Testis (tissue), 3 donors: ENCODE data around the gene PHF19. TPM values are rescaled to one million over a fixed set of nuclear protein-coding genes. Genes with fewer than 3 reads are reported as not detected.

ENCODE experiments used
- DNase-seq: peaks from one replicate; pipeline ENCODE4 v3.0.0-alpha.2; 2019
- H3K27ac ChIP-seq, 2 donors: fragments of 200-600 bp; sonication (generic); one replicate each; pipeline ENCODE4 v1.5.1; 2019
- H3K27me3 ChIP-seq: fragments of 200-600 bp; sonication (generic); one replicate; pipeline ENCODE4 v1.5.1; 2019
- H3K36me3 ChIP-seq: fragments of 200-600 bp; sonication (generic); one replicate; pipeline ENCODE4 v1.5.1; 2017; ENCODE audit warnings: low read depth; ENCODE audit errors: missing control alignments
- H3K4me1 ChIP-seq: fragments of 200-600 bp; sonication (generic); one replicate; pipeline ENCODE4 v1.5.1; 2019
- H3K4me3 ChIP-seq, 2 donors: fragments of 200-600 bp; sonication (generic); one replicate each; pipeline ENCODE4 v1.5.1; 2017 to 2019
- H3K9me3 ChIP-seq: fragments of 200-600 bp; sonication (generic); one replicate; pipeline ENCODE4 v1.5.1; 2017
- POLR2A ChIP-seq: fragments of 450-650 bp; IDR thresholded peaks from one replicate; pipeline ENCODE4 v1.6.1; 2017; ENCODE audit warnings: antibody characterized with exemption, mild to moderate bottlenecking, moderate library complexity
- WGBS, 2 donors: methylation state at CpG; one replicate each; pipeline ENCODE4 v1.1.5; 2018; 5-methylcytosine and 5-hydroxymethylcytosine counted together
- intact Hi-C: fragments of 100-400 bp; cut with DNase I; formaldehyde crosslinking; loops from one replicate; pipeline ENCODE4 v1.15.1; 2023; ENCODE audit warnings: low total_unique reads
- polyA plus RNA-seq: library from polyadenylated mRNA; stranded (reverse); fragments of 350-450 nt; fragmentation: Illumina TruSeq; extraction: RNeasy Lipid Tissue Mini Kit (QIAGEN cat#74804); gene quantifications from one replicate; pipeline ENCODE4 v1.2.3, GENCODE V29; 2014; ENCODE audit warnings: low read depth, low replicate concordance; ENCODE audit not compliant: insufficient read depth
- total RNA-seq, 2 donors: library from RNA; depleted of rRNA; stranded (reverse); fragments of >200 nt; gene quantifications; one replicate each; pipeline ENCODE4 v1.2.3, GENCODE V29; 2016
- TF ChIP-seq, protein P1 (sequence below), 3 experiments: fragments of 450-650 bp in 2 of 3; fragments of 200-600 bp in 1 of 3; sonication (generic) in 1 of 3; IDR thresholded peaks; one replicate each; pipeline ENCODE4 v1.5.1; 2016 to 2019; ENCODE audit warnings: antibody characterized with exemption in 3 of 3, mild to moderate bottlenecking in 2 of 3, moderate library complexity in 1 of 3

The PHF19 gene
- total and polyA plus RNA-seq, 3 donors from 2014 or later = 28.5 to 41.7 (median 40.3) TPM

DNA sequence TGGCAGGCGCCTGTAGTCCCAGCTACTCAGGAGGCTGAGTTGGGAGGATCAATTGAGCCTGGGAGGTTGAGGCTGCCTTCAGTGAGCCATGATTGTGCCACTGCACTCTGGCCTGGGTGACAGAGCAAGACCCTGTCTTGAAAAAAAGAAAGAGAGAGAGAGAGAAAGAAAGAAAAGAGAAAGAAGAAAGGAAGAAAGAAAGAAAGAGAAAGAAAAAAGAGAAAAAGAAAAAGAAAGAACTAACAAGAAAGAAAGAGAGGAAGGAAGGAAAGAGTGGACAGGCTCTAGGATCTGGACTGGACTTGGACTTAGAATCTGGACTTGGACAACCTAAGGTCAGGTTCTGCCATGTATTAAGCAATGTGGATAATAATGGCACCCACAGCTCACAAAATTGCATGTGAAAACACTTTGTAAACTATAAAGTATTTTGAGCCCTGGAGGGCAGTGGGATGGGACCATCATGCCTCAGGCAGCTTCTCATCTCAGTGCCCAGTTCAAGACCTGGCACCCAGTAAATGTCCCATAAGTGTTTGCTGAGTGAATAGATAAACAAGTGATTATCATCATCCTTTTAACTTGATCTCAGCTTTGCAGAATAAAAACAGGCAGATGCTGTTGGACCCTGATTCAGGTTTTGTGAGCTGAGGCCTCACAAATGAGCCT, 12.8 kb upstream of the PHF19 start:
- TF ChIP-seq, protein P1, sequence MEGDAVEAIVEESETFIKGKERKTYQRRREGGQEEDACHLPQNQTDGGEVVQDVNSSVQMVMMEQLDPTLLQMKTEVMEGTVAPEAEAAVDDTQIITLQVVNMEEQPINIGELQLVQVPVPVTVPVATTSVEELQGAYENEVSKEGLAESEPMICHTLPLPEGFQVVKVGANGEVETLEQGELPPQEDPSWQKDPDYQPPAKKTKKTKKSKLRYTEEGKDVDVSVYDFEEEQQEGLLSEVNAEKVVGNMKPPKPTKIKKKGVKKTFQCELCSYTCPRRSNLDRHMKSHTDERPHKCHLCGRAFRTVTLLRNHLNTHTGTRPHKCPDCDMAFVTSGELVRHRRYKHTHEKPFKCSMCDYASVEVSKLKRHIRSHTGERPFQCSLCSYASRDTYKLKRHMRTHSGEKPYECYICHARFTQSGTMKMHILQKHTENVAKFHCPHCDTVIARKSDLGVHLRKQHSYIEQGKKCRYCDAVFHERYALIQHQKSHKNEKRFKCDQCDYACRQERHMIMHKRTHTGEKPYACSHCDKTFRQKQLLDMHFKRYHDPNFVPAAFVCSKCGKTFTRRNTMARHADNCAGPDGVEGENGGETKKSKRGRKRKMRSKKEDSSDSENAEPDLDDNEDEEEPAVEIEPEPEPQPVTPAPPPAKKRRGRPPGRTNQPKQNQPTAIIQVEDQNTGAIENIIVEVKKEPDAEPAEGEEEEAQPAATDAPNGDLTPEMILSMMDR (IDR thresholded peaks at IDR 0.05) = no peak
- no peak for TF ChIP-seq POLR2A
- H3K27ac ChIP-seq = peak overlapping the region in 1 of 2 donors; percentile 50
- no peak overlapping the region for H3K4me3 ChIP-seq
- no peak for DNase-seq
- intact Hi-C loops = no loop called here
- H3K9me3 ChIP-seq = no peaks in the 10 kb centered on the region
- no peaks in the 10 kb centered on the region for H3K27me3 ChIP-seq
- H3K36me3 ChIP-seq = no peaks in the 10 kb centered on the region
- H3K4me1 ChIP-seq = peaks cover 20% of the 10 kb centered on the region
- WGBS, 2 donors = 93% methylated on average over 1 of the region's 1 CpG

DNA sequence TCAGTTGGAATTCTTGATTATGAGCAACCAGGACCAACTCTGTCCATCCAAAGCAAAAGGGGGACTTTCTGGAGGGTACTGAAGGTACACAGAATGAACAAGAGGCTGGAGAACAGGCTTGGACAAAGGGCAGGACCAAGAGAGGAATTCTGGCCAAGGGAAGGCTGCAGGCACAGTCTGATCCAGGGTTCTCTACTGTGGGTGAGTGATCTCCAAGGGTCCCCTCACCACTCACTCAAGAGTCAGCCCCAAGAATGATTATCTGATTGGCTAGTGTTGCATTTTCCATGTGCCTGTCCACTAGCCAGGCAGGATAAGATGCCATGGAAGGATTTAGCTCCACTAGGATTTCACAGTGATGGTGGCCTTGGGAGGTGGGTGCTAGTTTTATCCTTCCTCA, 11.6 kb upstream of the PHF19 start:
- Histone ChIP-seq H3K27ac (no peak overlapping the region), H3K27me3 (no peaks in the 10 kb centered on the region), H3K4me1 (peaks cover 12% of the 10 kb centered on the region), H3K9me3 (no peaks in the 10 kb centered on the region), H3K4me3 (no peak overlapping the region), H3K36me3 (no peaks in the 10 kb centered on the region)
- DNase-seq = no peak
- intact Hi-C loops = no loop called here
- no peak for TF ChIP-seq POLR2A
- TF ChIP-seq, protein P1 (IDR thresholded peaks at IDR 0.05) = no peak

DNA sequence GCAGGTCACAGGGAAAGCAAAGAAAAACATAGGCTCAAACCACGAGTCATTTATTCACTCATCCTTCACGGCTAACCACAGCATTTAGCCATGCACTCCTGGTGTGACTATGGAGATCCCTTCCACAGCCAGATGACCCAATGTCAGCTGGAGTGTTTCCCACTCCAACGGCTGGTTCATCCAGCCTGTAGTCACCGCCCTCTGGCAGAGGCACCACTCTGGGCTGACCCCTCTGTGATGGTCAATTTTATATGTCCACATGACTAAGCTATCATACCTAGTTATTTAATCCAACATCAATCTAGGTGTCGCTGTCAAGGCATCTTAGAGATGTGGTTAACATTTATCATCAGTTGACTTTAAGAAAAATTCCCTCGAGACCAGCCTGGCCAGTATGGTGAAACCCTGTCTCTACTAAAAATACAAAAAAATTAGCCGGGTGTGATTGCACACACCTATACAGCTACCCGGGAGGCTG, 9.5 kb upstream of the PHF19 start:
- no peak for DNase-seq
- intact Hi-C loops = no loop called here
- Histone ChIP-seq H3K36me3 (no peaks in the 10 kb centered on the region), H3K9me3 (no peaks in the 10 kb centered on the region), H3K27ac (no peak overlapping the region), H3K4me3 (no peak overlapping the region), H3K4me1 (peaks cover 10% of the 10 kb centered on the region), H3K27me3 (no peaks in the 10 kb centered on the region)
- TF ChIP-seq, protein P1 (IDR thresholded peaks at IDR 0.05) = no peak
- no peak for TF ChIP-seq POLR2A
- WGBS, 2 donors = 73 to 77% methylated on average over 8 of the region's 8 CpGs

DNA sequence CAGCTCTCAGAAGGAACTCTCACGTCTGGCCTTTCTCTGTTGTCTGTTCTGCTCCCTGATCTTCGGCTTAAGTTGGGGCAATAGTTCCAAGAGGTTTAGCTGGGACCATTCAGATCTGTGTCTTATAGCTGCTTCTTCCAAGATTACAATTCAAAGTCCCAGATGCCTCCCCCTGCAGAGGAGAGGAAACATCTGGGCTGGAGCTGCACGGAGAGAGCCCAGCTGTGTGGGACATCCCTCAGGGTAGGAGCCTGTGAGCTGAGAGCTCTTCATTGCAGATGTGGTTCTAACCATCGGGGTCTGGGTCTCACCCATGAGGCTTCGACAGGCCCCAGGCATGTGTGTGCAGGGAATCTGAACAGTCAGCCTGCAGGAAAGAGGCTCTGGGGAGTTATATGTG, 9.0 kb upstream of the PHF19 start:
- Histone ChIP-seq H3K9me3 (no peaks in the 10 kb centered on the region), H3K4me1 (peaks cover 10% of the 10 kb centered on the region), H3K27ac (no peak overlapping the region), H3K4me3 (no peak overlapping the region), H3K27me3 (no peaks in the 10 kb centered on the region), H3K36me3 (no peaks in the 10 kb centered on the region)
- intact Hi-C loops = no loop called here
- no peak for DNase-seq
- no peak for TF ChIP-seq POLR2A
- TF ChIP-seq, protein P1 (IDR thresholded peaks at IDR 0.05) = no peak
- 53 to 54% methylated on average over 5 of the region's 5 CpGs for WGBS, 2 donors

DNA sequence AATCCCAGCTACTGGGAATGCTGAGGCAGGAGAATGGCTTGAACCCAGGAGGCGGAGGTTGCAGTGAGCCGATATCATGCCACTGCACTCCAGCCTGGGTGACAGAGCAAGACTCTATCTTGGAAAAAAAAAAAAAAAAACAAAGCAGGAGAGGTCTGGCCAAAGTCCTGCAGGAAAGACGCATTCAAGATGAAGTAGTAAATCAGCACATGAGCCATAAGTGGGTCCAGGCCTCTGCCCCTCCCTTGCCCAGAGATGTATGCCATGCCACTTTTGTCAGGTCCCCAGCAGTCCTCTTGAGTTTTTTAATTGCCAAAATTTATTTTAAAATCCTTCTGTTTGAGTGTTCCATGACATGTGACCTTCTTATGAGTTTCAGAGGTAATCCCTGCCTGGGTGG, 8.5 kb upstream of the PHF19 start:
- H3K9me3 ChIP-seq = no peaks in the 10 kb centered on the region
- H3K27ac ChIP-seq = no peak overlapping the region
- no peak for DNase-seq
- no peaks in the 10 kb centered on the region for H3K36me3 ChIP-seq
- H3K4me1 ChIP-seq = peaks cover 10% of the 10 kb centered on the region
- H3K4me3 ChIP-seq = no peak overlapping the region
- intact Hi-C loops = no loop called here
- TF ChIP-seq, protein P1 (IDR thresholded peaks at IDR 0.05) = no peak
- no peak for TF ChIP-seq POLR2A
- 51 to 54% methylated on average over 3 of the region's 3 CpGs for WGBS, 2 donors
- H3K27me3 ChIP-seq = no peaks in the 10 kb centered on the region
